ENCODE data around the gene TARS3.

TARS3 gene

GRCh38 chr15:101617390-101617965, 106.8 kb downstream of the TARS3 start:
- TF ChIP-seq TAF1 (IDR thresholded peaks at IDR 0.05; ENCODE audit: borderline replicate concordance, low read depth, low read length) (no peak), POLR2AphosphoS5 (IDR thresholded peaks at IDR 0.05; ENCODE audit: low read depth, low read length) (no peak), POLR2A (IDR thresholded peaks at IDR 0.05; ENCODE audit: low read depth, low read length) (no peak)
- FAIRE-seq: no peak
- no peak for DNase-seq (ENCODE audit: insufficient read length)

- DNase-seq (ENCODE audit: insufficient read length) (no peak), FAIRE-seq (no peak)
- TF ChIP-seq POLR2AphosphoS5 (IDR thresholded peaks at IDR 0.05; ENCODE audit: low read depth, low read length) (no peak), TAF1 (IDR thresholded peaks at IDR 0.05; ENCODE audit: borderline replicate concordance, low read depth, low read length) (no peak), POLR2A (IDR thresholded peaks at IDR 0.05; ENCODE audit: low read depth, low read length) (no peak)
These were observed 108.1 kb downstream of the TARS3 start for GRCh38 chr15:101615986-101616848.

GRCh38 chr15:101615414-101615985, 108.8 kb downstream of the TARS3 start:
- FAIRE-seq: no peak
- no peak for TF ChIP-seq TAF1 (IDR thresholded peaks at IDR 0.05; ENCODE audit: borderline replicate concordance, low read depth, low read length)
- TF ChIP-seq POLR2A (IDR thresholded peaks at IDR 0.05; ENCODE audit: low read depth, low read length): no peak
- TF ChIP-seq POLR2AphosphoS5 (IDR thresholded peaks at IDR 0.05; ENCODE audit: low read depth, low read length): no peak
- no peak for DNase-seq (ENCODE audit: insufficient read length)

GRCh38 chr15:101614761-101615160, 109.5 kb downstream of the TARS3 start:
- DNase-seq (ENCODE audit: insufficient read length) (no peak), FAIRE-seq (no peak)
- TF ChIP-seq POLR2AphosphoS5 (IDR thresholded peaks at IDR 0.05; ENCODE audit: low read depth, low read length): no peak
- TF ChIP-seq POLR2A (IDR thresholded peaks at IDR 0.05; ENCODE audit: low read depth, low read length): no peak
- no peak for TF ChIP-seq TAF1 (IDR thresholded peaks at IDR 0.05; ENCODE audit: borderline replicate concordance, low read depth, low read length)

- no peak for DNase-seq (ENCODE audit: insufficient read length)
- TF ChIP-seq POLR2A (IDR thresholded peaks at IDR 0.05; ENCODE audit: low read depth, low read length) (no peak), TAF1 (IDR thresholded peaks at IDR 0.05; ENCODE audit: borderline replicate concordance, low read depth, low read length) (no peak), POLR2AphosphoS5 (IDR thresholded peaks at IDR 0.05; ENCODE audit: low read depth, low read length) (no peak)
- no peak for FAIRE-seq
These were observed 110.2 kb downstream of the TARS3 start for GRCh38 chr15:101614001-101614585.

GRCh38 chr15:101613130-101614000, 110.9 kb downstream of the TARS3 start:
- TF ChIP-seq POLR2A (IDR thresholded peaks at IDR 0.05; ENCODE audit: low read depth, low read length) (no peak), TAF1 (IDR thresholded peaks at IDR 0.05; ENCODE audit: borderline replicate concordance, low read depth, low read length) (no peak), POLR2AphosphoS5 (IDR thresholded peaks at IDR 0.05; ENCODE audit: low read depth, low read length) (no peak)
- DNase-seq (ENCODE audit: insufficient read length) (no peak), FAIRE-seq (no peak)

- FAIRE-seq: no peak
- TF ChIP-seq TAF1 (IDR thresholded peaks at IDR 0.05; ENCODE audit: borderline replicate concordance, low read depth, low read length) (no peak), POLR2A (IDR thresholded peaks at IDR 0.05; ENCODE audit: low read depth, low read length) (no peak), POLR2AphosphoS5 (IDR thresholded peaks at IDR 0.05; ENCODE audit: low read depth, low read length) (no peak)
- no peak for DNase-seq (ENCODE audit: insufficient read length)
These were observed 111.6 kb downstream of the TARS3 start for GRCh38 chr15:101612676-101613075.

GRCh38 chr15:101611580-101612299, 112.5 kb downstream of the TARS3 start:
- DNase-seq (ENCODE audit: insufficient read length) (no peak), FAIRE-seq (no peak)
- TF ChIP-seq POLR2A (IDR thresholded peaks at IDR 0.05; ENCODE audit: low read depth, low read length) (no peak), TAF1 (IDR thresholded peaks at IDR 0.05; ENCODE audit: borderline replicate concordance, low read depth, low read length) (no peak), POLR2AphosphoS5 (IDR thresholded peaks at IDR 0.05; ENCODE audit: low read depth, low read length) (no peak)

GRCh38 chr15:101611007-101611406, 113.3 kb downstream of the TARS3 start:
- no peak for DNase-seq (ENCODE audit: insufficient read length)
- no peak for TF ChIP-seq TAF1 (IDR thresholded peaks at IDR 0.05; ENCODE audit: borderline replicate concordance, low read depth, low read length)
- TF ChIP-seq POLR2A (IDR thresholded peaks at IDR 0.05; ENCODE audit: low read depth, low read length): no peak
- TF ChIP-seq POLR2AphosphoS5 (IDR thresholded peaks at IDR 0.05; ENCODE audit: low read depth, low read length): no peak
- FAIRE-seq: no peak

GRCh38 chr15:101610611-101611000, 113.7 kb downstream of the TARS3 start:
- no peak for TF ChIP-seq TAF1 (IDR thresholded peaks at IDR 0.05; ENCODE audit: borderline replicate concordance, low read depth, low read length)
- TF ChIP-seq POLR2AphosphoS5 (IDR thresholded peaks at IDR 0.05; ENCODE audit: low read depth, low read length): no peak
- TF ChIP-seq POLR2A (IDR thresholded peaks at IDR 0.05; ENCODE audit: low read depth, low read length): no peak
- DNase-seq (ENCODE audit: insufficient read length) (no peak), FAIRE-seq (no peak)
